H1 (cell line): ENCODE measurements around the gene CCDC91. TPM values are rescaled to one million over a fixed set of nuclear protein-coding genes. Genes with fewer than 3 reads are reported as not detected.

Experiments used
- CTCF ChIA-PET: fragments of 300-600 bp; sonication (Branson Sonifier 250); formaldehyde crosslinking; loops from one replicate; lab custom pipeline; 2021; ENCODE audit not compliant: partially characterized antibody; lab: Charles Lee
- POLR2A ChIA-PET: fragments of 300-600 bp; sonication (Branson Sonifier 250); formaldehyde crosslinking; loops from one replicate; lab custom pipeline; 2021; ENCODE audit warnings: inconsistent platforms; ENCODE audit not compliant: partially characterized antibody; lab: Charles Lee
- DNase-seq, 2 experiments: peaks; one replicate each; pipeline versions ENCODE4 v3.0.0 to v3.0.0-alpha.2; 2010 to 2022; ENCODE audit warnings: low spot score in 2 of 2, low read depth in 1 of 2, mixed read lengths in 1 of 2
- FAIRE-seq: peaks from 2 replicates; lab custom pipeline; 2011; peaks lifted over from hg19 to GRCh38; lab: Jason Lieb, UNC
- H2AFZ ChIP-seq: 2 replicates; pipeline ENCODE4 v1.8.1; 2012; ENCODE audit warnings: low read length, inconsistent platforms
- H2AK5ac ChIP-seq: 2 replicates; pipeline ENCODE4 v1.6.1; 2013; ENCODE audit warnings: low read depth, low read length
- H2BK120ac ChIP-seq: replicated peaks from 2 replicates; pipeline ENCODE3; 2013; ENCODE audit warnings: low read depth, low read length, inconsistent platforms
- H2BK12ac ChIP-seq: 2 replicates; pipeline ENCODE4 v1.6.1; 2013; ENCODE audit warnings: low read depth, low read length
- H2BK15ac ChIP-seq: 2 replicates; pipeline ENCODE4 v1.6.1; 2013; ENCODE audit warnings: low read length
- H2BK20ac ChIP-seq: 2 replicates; pipeline ENCODE4 v1.6.1; 2013; ENCODE audit warnings: low read length
- H2BK5ac ChIP-seq: 2 replicates; pipeline ENCODE4 v1.6.1; 2013; ENCODE audit warnings: low read depth, low read length
- H3K14ac ChIP-seq: 2 replicates; pipeline ENCODE4 v1.6.1; 2013; ENCODE audit warnings: inconsistent platforms; ENCODE audit not compliant: insufficient read length
- H3K18ac ChIP-seq: 2 replicates; pipeline ENCODE4 v1.6.1; 2013; ENCODE audit warnings: low read length; ENCODE audit errors: extremely low read depth
- H3K23ac ChIP-seq: 2 replicates; pipeline ENCODE4 v1.6.1; 2013; ENCODE audit warnings: inconsistent platforms; ENCODE audit not compliant: insufficient read length
- H3K23me2 ChIP-seq: 2 replicates; pipeline ENCODE4 v1.6.1; 2013; ENCODE audit warnings: low read depth, low read length
- H3K27ac ChIP-seq: 2 replicates; pipeline ENCODE4 v1.6.1; 2011; ENCODE audit warnings: low read depth, low read length, inconsistent platforms
- H3K27me3 ChIP-seq, 4 experiments: replicated peaks in 1 of 4; 1 replicate in 1 of 4; 2 replicates in 3 of 4; pipeline versions ENCODE4 v1.6.1 to v1.8.1; 2011 to 2013; ENCODE audit warnings: low read length in 3 of 4, mild to moderate bottlenecking in 3 of 4, inconsistent platforms in 2 of 4, mixed read lengths in 2 of 4, moderate library complexity in 1 of 4; ENCODE audit not compliant: control insufficient read depth in 3 of 4, insufficient read depth in 3 of 4; ENCODE audit errors: extremely low read depth in 1 of 4
- H3K36me3 ChIP-seq, 4 experiments: 2 replicates each; pipeline versions ENCODE4 v1.6.1 to v1.8.1; 2011 to 2013; ENCODE audit warnings: mild to moderate bottlenecking in 4 of 4, low read length in 3 of 4, moderate library complexity in 2 of 4, control low read depth in 1 of 4, inconsistent platforms in 1 of 4; ENCODE audit not compliant: insufficient read depth in 4 of 4, control insufficient read depth in 2 of 4
- H3K4ac ChIP-seq: replicated peaks from 2 replicates; pipeline ENCODE3; 2013; ENCODE audit warnings: low read length, low read depth, mixed read lengths, inconsistent platforms; ENCODE audit not compliant: insufficient read length
- H3K4me1 ChIP-seq, 4 experiments: replicated peaks in 1 of 4; 1 replicate in 1 of 4; 2 replicates in 3 of 4; pipeline versions ENCODE4 v1.6.1 to v1.8.1; 2011 to 2013; ENCODE audit warnings: low read length in 3 of 4, inconsistent platforms in 2 of 4, mixed read lengths in 1 of 4; ENCODE audit not compliant: insufficient read depth in 4 of 4, control insufficient read depth in 3 of 4
- H3K4me2 ChIP-seq, 2 experiments: 2 replicates each; pipeline versions ENCODE4 v1.6.1 to v1.8.1; 2011 to 2013; ENCODE audit warnings: low read depth in 2 of 2, low read length in 2 of 2, control low read depth in 1 of 2, inconsistent platforms in 1 of 2, mild to moderate bottlenecking in 1 of 2; ENCODE audit not compliant: insufficient read depth in 1 of 2
- H3K4me3 ChIP-seq, 4 experiments: fragments of 200-600, 300-600 bp in 1 of 4; sonication (generic), shearing (Covaris generic), sonication (Bioruptor Twin) in 1 of 4; 2 replicates each; pipeline versions ENCODE4 v1.5.1 to v1.8.1; 2011 to 2016; ENCODE audit warnings: low read length in 4 of 4, low read depth in 3 of 4, control low read depth in 2 of 4, inconsistent platforms in 2 of 4, mild to moderate bottlenecking in 2 of 4, mixed read lengths in 1 of 4, moderate library complexity in 1 of 4; ENCODE audit not compliant: insufficient read depth in 2 of 4; ENCODE audit errors: extremely low read depth in 1 of 4
- H3K56ac ChIP-seq: replicated peaks from 2 replicates; pipeline ENCODE3; 2013; ENCODE audit warnings: low read depth, mild to moderate bottlenecking, mixed read lengths, low read length, inconsistent platforms; ENCODE audit not compliant: insufficient read length
- H3K79me1 ChIP-seq: 2 replicates; pipeline ENCODE4 v1.6.1; 2013; ENCODE audit warnings: low read depth, low read length, control low read depth
- H3K79me2 ChIP-seq, 2 experiments: 2 replicates each; pipeline versions ENCODE4 v1.6.1 to v1.8.1; 2012 to 2013; ENCODE audit warnings: low read length in 2 of 2, mild to moderate bottlenecking in 2 of 2, inconsistent platforms in 1 of 2; ENCODE audit not compliant: insufficient read depth in 2 of 2, control insufficient read depth in 1 of 2
- H3K9ac ChIP-seq, 4 experiments: replicated peaks in 1 of 4; 1 replicate in 1 of 4; 2 replicates in 3 of 4; pipeline versions ENCODE4 v1.6.1 to v1.8.1; 2011 to 2013; ENCODE audit warnings: low read depth in 3 of 4, low read length in 3 of 4, control low read depth in 2 of 4, mild to moderate bottlenecking in 2 of 4, moderate library complexity in 2 of 4, inconsistent platforms in 1 of 4; ENCODE audit errors: extremely low read depth in 1 of 4
- H3K9me3 ChIP-seq, 2 experiments: 2 replicates each; pipeline versions ENCODE4 v1.6.1 to v1.8.1; 2012 to 2013; ENCODE audit warnings: mild to moderate bottlenecking in 2 of 2, moderate library complexity in 2 of 2, control low read depth in 1 of 2, inconsistent platforms in 1 of 2, low read depth in 1 of 2, low read length in 1 of 2, mixed read lengths in 1 of 2; ENCODE audit not compliant: insufficient read depth in 2 of 2
- H4K20me1 ChIP-seq, 2 experiments: replicated peaks in 1 of 2; 2 replicates each; pipeline versions ENCODE3 to v1.8.1; 2011 to 2013; ENCODE audit warnings: inconsistent platforms in 2 of 2, low read length in 2 of 2, mild to moderate bottlenecking in 1 of 2; ENCODE audit not compliant: insufficient read depth in 2 of 2, control insufficient read depth in 1 of 2
- H4K5ac ChIP-seq: 2 replicates; pipeline ENCODE4 v1.6.1; 2013; ENCODE audit warnings: low read length, low read depth, mixed read lengths, inconsistent platforms; ENCODE audit not compliant: insufficient read length
- H4K8ac ChIP-seq: 2 replicates; pipeline ENCODE4 v1.8.0; 2013; ENCODE audit warnings: mild to moderate bottlenecking, moderate library complexity, low read length, inconsistent platforms; ENCODE audit not compliant: insufficient read depth; ENCODE audit errors: extremely low read depth
- H4K91ac ChIP-seq: replicated peaks from 2 replicates; pipeline ENCODE3; 2013; ENCODE audit warnings: low read length, mixed read lengths, inconsistent platforms; ENCODE audit not compliant: insufficient read length
- CEBPB ChIP-seq: IDR thresholded peaks from 2 replicates; pipeline ENCODE4 v1.6.1; 2012; ENCODE audit warnings: low read depth, low read length
- CHD1 ChIP-seq: IDR thresholded peaks from 2 replicates; pipeline ENCODE4 v1.6.1; 2012; ENCODE audit warnings: low read depth, low read length, improper control_type of control experiment
- KDM5A ChIP-seq: fragments of 200-600 bp; IDR thresholded peaks from 2 replicates; pipeline ENCODE4 v1.7.1; 2012; ENCODE audit warnings: mild to moderate bottlenecking, low read length, inconsistent platforms, mixed read lengths
- POLR2A ChIP-seq, 2 experiments: IDR thresholded peaks; 1 replicate in 1 of 2; 2 replicates in 1 of 2; pipeline ENCODE4 v1.6.1; 2011; ENCODE audit warnings: low read depth in 2 of 2, low read length in 2 of 2, mild to moderate bottlenecking in 2 of 2; ENCODE audit errors: control extremely low read depth in 1 of 2
- POU5F1 ChIP-seq: IDR thresholded peaks from 2 replicates; pipeline ENCODE4 v1.6.1; 2011; ENCODE audit warnings: low read depth, mild to moderate bottlenecking, low read length, moderate library complexity
- SIN3A ChIP-seq, 2 experiments: IDR thresholded peaks in 1 of 2; conservative IDR thresholded peaks in 1 of 2; 2 replicates each; pipeline ENCODE4 v1.6.1; 2011 to 2012; ENCODE audit warnings: low read length in 2 of 2, improper control_type of control experiment in 1 of 2, low read depth in 1 of 2, mild to moderate bottlenecking in 1 of 2
- WGBS, 2 experiments: shearing (Covaris generic) in 1 of 2; methylation state at CpG; one replicate each; pipeline versions ENCODE4 v1.1.6 to v1.1.7; 2013 to 2015; ENCODE audit warnings: low lambda C conversion rate in 2 of 2, mixed read lengths in 2 of 2, inconsistent platforms in 1 of 2, low coverage in 1 of 2, missing lambda C conversion rate in 1 of 2; ENCODE audit not compliant: insufficient replicate concordance in 2 of 2, insufficient coverage in 1 of 2, insufficient read length in 1 of 2; ENCODE audit errors: extremely low coverage in 1 of 2, missing lambda C conversion rate in 1 of 2; 5-methylcytosine and 5-hydroxymethylcytosine counted together
- polyA plus RNA-seq, 7 experiments: library from polyadenylated mRNA; depleted of rRNA in 3 of 7; stranded (reverse) in 5 of 7; unstranded in 2 of 7; fragments of >200 nt in 5 of 7; fragments of 200-250 nt in 2 of 7; gene quantifications; 1 replicate in 5 of 7; 2 replicates in 1 of 7; 4 replicates in 1 of 7; pipeline versions ENCODE4 v1.2.1 to v1.2.3, GENCODE V29; 2011 to 2013; ENCODE audit warnings: missing spikeins in 2 of 7, mixed read lengths in 2 of 7
- total RNA-seq: library from RNA; stranded (reverse); fragmentation: NEBNext Ultra II Directional; extraction: Animal tissue kit (Norgen Biotek cat#: 25700); gene quantifications from 2 replicates; pipeline ENCODE4 v1.2.1, GENCODE V29; 2021

CCDC91 gene
- total and polyA plus RNA-seq, 2 of the 8 experiments (the other 6 are each of a cell fraction or from before 2014, with no cell fraction given), result 8.6 to 23.1 TPM

DNA sequence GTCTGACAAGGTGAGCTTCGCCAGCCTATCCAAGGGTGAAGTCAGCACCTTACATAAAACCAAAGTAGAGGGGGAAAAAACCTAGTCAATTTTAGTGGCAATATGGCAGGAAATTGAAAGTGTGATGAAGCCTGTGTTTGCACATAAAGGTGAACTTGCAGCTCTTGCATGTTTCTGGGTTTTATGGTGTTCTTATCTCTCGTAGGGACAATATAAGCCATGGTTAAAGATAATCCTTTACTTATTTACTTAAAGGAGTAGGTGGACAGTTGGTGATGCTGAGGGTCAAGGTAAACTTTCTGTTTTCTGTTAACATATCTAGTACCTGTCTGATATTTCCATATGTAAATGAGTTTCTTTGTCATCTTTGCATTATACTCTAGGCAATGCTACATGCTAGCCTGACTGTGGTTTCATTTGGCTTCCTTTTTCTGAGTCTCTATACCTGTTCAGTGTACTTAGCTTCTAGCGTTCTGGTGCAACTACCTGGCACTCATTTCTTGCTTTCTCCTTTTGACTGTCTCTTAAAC is 32.8 kb downstream of the CCDC91 start:
- no peak overlapping the region for H3K4ac ChIP-seq
- FAIRE-seq, result no peak
- peaks cover 0 to 5% (median under 1%) of the 10 kb centered on the region in 4 experiments; a peak in 2 of 7 replicates for H3K4me1 ChIP-seq
- TF ChIP-seq SIN3A (conservative IDR thresholded peaks at IDR 0.05 in 1 of 2, IDR thresholded peaks at IDR 0.05 in 1 of 2; ENCODE audit: low read depth in 1 of 2, low read length in 2 of 2), result no peak
- TF ChIP-seq KDM5A, result no peak
- no peak for TF ChIP-seq POU5F1
- no peak for TF ChIP-seq CEBPB
- no peak for TF ChIP-seq POLR2A (IDR thresholded peaks at IDR 0.05; ENCODE audit: control extremely low read depth in 1 of 2, low read depth in 2 of 2, low read length in 2 of 2)
- no peak for TF ChIP-seq CHD1
- WGBS, 2 experiments, result 96% methylated on average over 3 of the region's 3 CpGs; no CpG with 5 or more reads in 1 of the 2 experiments
- POLR2A ChIA-PET, result interaction anchor here (1.6 kb wide), 1 partner anchor 25 kb away, joined by 3 read pairs; no protein-coding TSS in a partner anchor
- no peak overlapping the region for H3K14ac ChIP-seq
- CTCF ChIA-PET, result interaction anchor here (0.8 kb wide), 1 partner anchor 57 kb away, joined by 3 read pairs; no protein-coding TSS in a partner anchor
- H3K79me1 ChIP-seq, result no peaks in the 10 kb centered on the region; the same call in 1 of the 2 replicates
- no peak overlapping the region for H3K4me2 ChIP-seq
- H2BK5ac ChIP-seq, result no peak overlapping the region
- H3K9ac ChIP-seq, result no peak overlapping the region
- H3K23me2 ChIP-seq, result no peaks in the 10 kb centered on the region; the same call in 1 of the 2 replicates
- H3K36me3 ChIP-seq, result no peaks in the 10 kb centered on the region; a peak in 1 of 8 replicates
- no peak overlapping the region for H3K23ac ChIP-seq
- H4K8ac ChIP-seq, result no peak overlapping the region
- H3K56ac ChIP-seq, result no peak overlapping the region
- H3K79me2 ChIP-seq, result peaks cover 0 to 82% of the 10 kb centered on the region in 2 experiments; a peak in 2 of 4 replicates
- H2AK5ac ChIP-seq, result 0 out of 2 replicates have a peak overlapping the region, but pooled peaks have one; percentile 6
- no peak overlapping the region for H3K18ac ChIP-seq
- no peak overlapping the region for H2BK15ac ChIP-seq
- H4K91ac ChIP-seq, result no peak overlapping the region
- no peak overlapping the region for H4K5ac ChIP-seq
- H2AFZ ChIP-seq, result no peak overlapping the region
- no peak overlapping the region for H2BK120ac ChIP-seq
- peaks cover 0 to 7% of the 10 kb centered on the region in 2 experiments; a peak in 2 of 4 replicates for H3K9me3 ChIP-seq
- no peaks in the 10 kb centered on the region for H3K27me3 ChIP-seq
- H3K27ac ChIP-seq, result no peak overlapping the region
- no peak overlapping the region for H2BK12ac ChIP-seq
- H4K20me1 ChIP-seq, result no peaks in the 10 kb centered on the region
- no peak for DNase-seq
- no peak overlapping the region for H2BK20ac ChIP-seq
- H3K4me3 ChIP-seq, result no peak overlapping the region
